RWPE1 (cell line): ENCODE data around the gene DNMBP.

Experiments
- CTCF ChIA-PET: fragments of 350-600 bp; sonication (Branson Sonifier 250); formaldehyde crosslinking; extraction: SDS; loops from one replicate; lab custom pipeline; 2021; lab: Yijun Ruan, JAX
- POLR2A ChIA-PET: fragments of 400-600 bp; formaldehyde crosslinking; extraction: SDS; loops from one replicate; lab custom pipeline; 2020; ENCODE audit warnings: antibody characterized with exemption; ENCODE audit not compliant: low non-redundant PET; lab: Yijun Ruan, JAX
- DNase-seq: peaks from one replicate; pipeline ENCODE4 v3.0.0; 2012; ENCODE audit warnings: low spot score
- H3K27ac ChIP-seq: fragments of 450-650 bp; 2 replicates; pipeline ENCODE4 v1.5.1; 2017
- CTCF ChIP-seq: fragments of 450-650 bp; conservative IDR thresholded peaks from 2 replicates; pipeline ENCODE4 v1.5.1; 2017; ENCODE audit warnings: low read depth, mild to moderate bottlenecking

DNMBP gene

GRCh38 chr10:99852481-99853213, 157.1 kb downstream of the DNMBP start:
- no peak for DNase-seq
- TF ChIP-seq CTCF = no peak
- H3K27ac ChIP-seq = no peak overlapping the region
- ChIA-PET POLR2A (no interaction called here), CTCF (interaction anchor here (0.6 to 1.3 kb wide), 2 partner anchors 31 to 157 kb away, joined by 3 to 4 read pairs; partner anchors contain the start of gene DNMBP)

GRCh38 chr10:99851825-99852224, 157.9 kb downstream of the DNMBP start:
- no peak for DNase-seq
- no peak for TF ChIP-seq CTCF
- no peak overlapping the region for H3K27ac ChIP-seq
- POLR2A ChIA-PET = no interaction called here
- CTCF ChIA-PET = interaction anchor here (1.3 kb wide), 1 partner anchor 158 kb away, joined by 4 read pairs; the partner anchor contains the start of gene DNMBP

GRCh38 chr10:99850767-99851340, 158.9 kb downstream of the DNMBP start:
- no peak overlapping the region for H3K27ac ChIP-seq
- ChIA-PET POLR2A (no interaction called here), CTCF (interaction anchor here (0.6 kb wide), 2 partner anchors 10 to 155 kb away, joined by 3 to 4 read pairs; no protein-coding TSS in a partner anchor)
- TF ChIP-seq CTCF = no peak
- no peak for DNase-seq

- ChIA-PET CTCF (interaction anchor here (0.6 to 1.0 kb wide), 2 partner anchors 155 to 252 kb away, joined by 3 read pairs; no protein-coding TSS in a partner anchor), POLR2A (no interaction called here)
- DNase-seq = no peak
- no peak for TF ChIP-seq CTCF
- H3K27ac ChIP-seq = no peak overlapping the region
Measured at GRCh38 chr10:99850021-99850766, 159.6 kb downstream of the DNMBP start.

- CTCF ChIA-PET = interaction anchor here (0.6 to 1.0 kb wide), 2 partner anchors 104 to 253 kb away, joined by 3 read pairs; no protein-coding TSS in a partner anchor
- no peak for DNase-seq
- POLR2A ChIA-PET = interaction anchor here (0.6 kb wide), 1 partner anchor 76 kb away, joined by 7 read pairs; no protein-coding TSS in a partner anchor
- no peak for TF ChIP-seq CTCF
- H3K27ac ChIP-seq = no peak overlapping the region
Measured at GRCh38 chr10:99849536-99849935, 160.2 kb downstream of the DNMBP start.

GRCh38 chr10:99849057-99849456, 160.7 kb downstream of the DNMBP start:
- CTCF ChIA-PET = interaction anchor here (0.6 to 1.0 kb wide), 2 partner anchors 103 to 254 kb away, joined by 3 read pairs; no protein-coding TSS in a partner anchor
- DNase-seq = no peak
- TF ChIP-seq CTCF = no peak
- H3K27ac ChIP-seq = no peak overlapping the region
- POLR2A ChIA-PET = interaction anchor here (0.6 kb wide), 1 partner anchor 75 kb away, joined by 7 read pairs; no protein-coding TSS in a partner anchor
